Measurements from ENCODE around the gene B3GNT3. TPM values are rescaled to one million over a fixed set of nuclear protein-coding genes. Genes with fewer than 3 reads are reported as not detected.
A peak's percentile ranks its signal among the peaks of the same experiment; 100 is the strongest.

B3GNT3 gene
- total RNA-seq, 1 donor from 2014 or later, result not detected

DNA sequence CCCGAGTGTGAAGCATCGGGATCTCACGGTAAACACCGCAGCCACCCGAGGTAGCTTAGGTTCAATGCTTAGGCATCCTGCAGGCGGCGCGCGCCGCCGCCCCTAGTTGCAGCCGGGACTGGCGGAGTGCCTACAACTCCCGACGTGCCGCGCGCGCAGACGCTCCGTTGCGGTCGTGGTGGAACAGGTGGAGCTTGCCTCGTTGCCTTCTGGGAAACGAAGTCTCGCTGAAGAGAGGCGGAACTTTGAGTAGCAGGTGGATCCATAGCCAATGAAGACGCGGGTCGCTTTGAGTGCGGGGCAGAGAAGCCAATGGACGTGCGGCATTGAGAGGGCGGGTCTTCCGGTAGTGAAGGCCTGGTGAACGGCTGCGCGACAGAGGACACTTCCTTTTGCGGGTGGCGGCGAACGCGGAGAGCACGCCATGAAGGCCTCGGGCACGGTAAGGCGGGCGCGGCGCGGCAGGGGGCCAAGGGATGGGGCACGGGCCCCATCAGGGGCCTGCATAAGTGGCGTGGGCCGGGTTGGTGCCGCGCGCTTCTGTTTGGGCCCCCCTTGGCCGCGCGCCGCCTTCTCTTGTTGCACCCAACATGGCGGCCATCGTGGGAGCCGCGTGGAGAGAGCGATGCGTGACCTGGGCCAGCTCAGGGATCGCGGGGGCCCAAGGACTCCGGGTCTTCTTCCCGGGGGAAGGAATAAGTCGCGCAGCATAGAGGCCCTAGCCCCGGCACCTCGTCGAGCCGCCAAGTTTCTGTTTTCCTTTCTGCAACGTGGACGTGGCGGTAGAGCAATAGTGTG is 64.8 kb downstream of the B3GNT3 start, which contains the start of gene RPL18A:
Gene RPL18A, plus strand, starts transcription at position 378 of the 798 bp plus-strand sequence. Its CDS starts 47 bp downstream, at position 425.
- peak; percentile 99 for DNase-seq (ENCODE audit: low read depth, low spot score)

DNA sequence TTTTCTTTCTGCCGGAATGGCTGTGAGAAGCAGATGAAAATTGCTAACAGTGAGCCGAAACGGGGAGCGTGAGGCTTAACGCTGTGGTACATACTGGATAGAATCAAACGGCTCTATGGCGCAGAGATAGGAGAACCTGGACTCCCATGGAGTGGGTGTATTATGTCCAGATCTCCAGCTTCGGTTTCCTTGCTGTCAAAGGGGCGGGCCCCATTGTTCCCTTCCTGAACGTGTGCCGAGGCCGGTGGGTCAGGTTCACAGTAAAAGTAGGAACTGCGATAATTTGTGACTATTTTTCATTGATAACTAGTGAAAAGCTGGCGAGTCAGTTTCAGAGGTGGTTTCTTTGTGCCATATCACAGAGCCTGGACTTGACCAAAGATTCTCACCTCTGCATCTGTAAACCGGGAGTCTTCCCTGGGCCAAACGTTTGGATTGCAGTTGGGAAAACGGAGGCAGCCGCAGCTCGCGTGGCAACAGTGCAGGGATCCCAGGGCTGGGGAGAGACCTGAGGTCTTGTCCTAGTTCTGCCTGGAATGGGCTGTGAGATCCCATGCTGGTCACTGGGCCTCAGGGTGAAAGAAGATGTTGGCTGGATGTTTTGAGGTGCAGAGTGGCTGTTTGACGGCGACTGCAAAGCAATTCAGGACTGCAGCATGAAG is 65.5 kb downstream of the B3GNT3 start:
- DNase-seq (ENCODE audit: low read depth, low spot score), result no peak

DNA sequence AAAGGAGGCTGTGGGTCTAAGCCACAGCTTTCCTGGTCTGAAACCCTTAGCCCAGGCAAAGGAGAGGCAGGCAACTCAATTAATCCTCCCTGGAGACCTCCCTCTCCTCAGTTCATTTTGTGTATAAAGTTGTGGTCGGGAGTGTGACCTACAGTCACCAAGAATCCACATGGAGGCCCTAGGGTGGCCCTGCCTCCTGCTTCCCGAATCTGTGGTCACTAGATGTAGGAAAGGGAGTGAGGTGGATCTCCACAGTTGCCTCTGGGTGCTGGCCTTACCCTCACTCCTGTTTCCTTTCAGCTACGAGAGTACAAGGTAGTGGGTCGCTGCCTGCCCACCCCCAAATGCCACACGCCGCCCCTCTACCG is 66.0 kb downstream of the B3GNT3 start:
- DNase-seq (ENCODE audit: low read depth, low spot score), result no peak

DNA sequence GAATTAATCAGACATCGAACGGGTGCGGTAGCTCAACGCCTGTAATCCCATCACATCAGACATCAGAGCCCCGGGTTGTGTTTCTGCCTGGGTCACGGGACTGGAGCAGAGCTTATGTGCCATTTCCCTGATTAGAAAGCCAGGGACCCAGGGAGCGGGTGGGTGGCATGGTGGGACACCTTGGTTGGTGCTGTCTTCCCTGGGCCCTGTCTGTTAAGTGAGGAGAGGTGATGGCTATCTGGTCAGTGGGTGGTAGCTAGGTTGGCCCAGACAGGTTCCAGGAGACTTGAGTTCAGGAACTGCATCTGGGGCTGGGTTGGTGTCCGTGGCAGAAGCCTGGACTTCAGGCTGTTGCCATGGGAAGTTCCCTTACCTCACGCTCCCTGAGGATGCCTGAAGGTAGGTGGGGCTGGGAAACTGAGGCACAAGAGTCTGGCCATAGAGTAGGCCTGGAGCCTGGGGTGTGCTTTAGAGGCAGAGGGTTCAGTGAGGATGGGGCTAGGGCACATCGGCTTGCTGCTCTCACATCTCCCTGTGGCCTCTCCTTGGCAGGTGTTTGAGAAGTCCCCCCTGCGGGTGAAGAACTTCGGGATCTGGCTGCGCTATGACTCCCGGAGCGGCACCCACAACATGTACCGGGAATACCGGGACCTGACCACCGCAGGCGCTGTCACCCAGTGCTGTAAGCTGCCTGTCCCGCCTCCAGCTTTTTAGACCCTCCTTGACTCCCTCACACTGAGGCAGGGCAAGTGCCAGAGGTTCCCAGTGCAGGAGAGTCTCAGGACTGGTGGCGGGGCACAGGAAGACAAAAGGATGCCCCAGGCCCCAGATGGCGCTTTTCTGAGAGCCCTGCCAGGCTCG is 66.8 kb downstream of the B3GNT3 start:
- no peak for DNase-seq (ENCODE audit: low read depth, low spot score)

DNA sequence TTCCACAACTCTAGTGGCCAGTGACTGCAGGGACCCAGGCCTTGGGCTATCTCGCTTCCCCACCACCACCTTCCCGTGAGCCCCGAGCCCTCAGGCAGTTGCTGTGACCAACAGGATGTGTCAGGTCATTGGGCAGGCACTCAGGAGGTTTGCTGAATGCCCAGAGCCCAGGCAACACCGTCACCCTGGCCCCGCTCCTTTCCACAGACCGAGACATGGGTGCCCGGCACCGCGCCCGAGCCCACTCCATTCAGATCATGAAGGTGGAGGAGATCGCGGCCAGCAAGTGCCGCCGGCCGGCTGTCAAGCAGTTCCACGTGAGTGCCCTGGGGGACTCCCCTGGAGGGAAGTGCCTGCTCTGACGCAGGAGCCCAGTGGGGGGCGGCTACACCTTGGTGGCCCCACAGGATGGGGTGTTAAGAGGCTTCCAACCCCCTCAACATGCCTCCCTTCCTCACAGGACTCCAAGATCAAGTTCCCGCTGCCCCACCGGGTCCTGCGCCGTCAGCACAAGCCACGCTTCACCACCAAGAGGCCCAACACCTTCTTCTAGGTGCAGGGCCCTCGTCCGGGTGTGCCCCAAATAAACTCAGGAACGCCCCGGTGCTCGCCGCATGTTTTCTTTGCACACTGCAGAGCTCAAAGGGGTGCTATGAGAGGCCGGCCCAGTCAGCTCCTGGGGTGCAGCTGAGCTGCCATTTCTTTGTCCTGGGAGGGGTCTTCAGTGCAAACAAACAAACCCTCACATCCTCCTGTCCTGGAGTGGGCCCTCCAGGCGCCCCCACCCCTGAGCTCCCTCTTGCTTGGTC is 68.0 kb downstream of the B3GNT3 start:
- DNase-seq (ENCODE audit: low read depth, low spot score), result no peak

Other genes starting within 250 kb of the B3GNT3 start
- gene COLGALT1, start 239.5 kb upstream of the B3GNT3 start, total RNA-seq, result 107 and 142 TPM in 2 replicates
- under 0.01 TPM in 1 of 2 replicates, not detected in the other for gene UNC13A, start 106.8 kb upstream of the B3GNT3 start, total RNA-seq
- gene MAP1S, start 75.7 kb upstream of the B3GNT3 start, total RNA-seq, result 40.8 and 52.6 TPM in 2 replicates
- 0.56 and 1.1 TPM in 2 replicates for gene FCHO1, start 43.7 kb upstream of the B3GNT3 start, total RNA-seq
- gene INSL3, start 26.4 kb downstream of the B3GNT3 start, total RNA-seq, result not detected in 2 replicates
- 1.6 and 3.0 TPM in 2 replicates for gene JAK3, start 52.8 kb downstream of the B3GNT3 start, total RNA-seq
- gene RPL18A, start 64.8 kb downstream of the B3GNT3 start, total RNA-seq, result 1,161 and 1,468 TPM in 2 replicates
- not detected in 2 replicates for gene SLC5A5, start 76.8 kb downstream of the B3GNT3 start, total RNA-seq
- gene CCDC124, start 137.9 kb downstream of the B3GNT3 start, total RNA-seq, result 57.0 and 65.4 TPM in 2 replicates
- gene KCNN1, start 172.0 kb downstream of the B3GNT3 start, total RNA-seq, result under 0.01 TPM in 1 of 2 replicates, not detected in the other
- gene ARRDC2, start 213.0 kb downstream of the B3GNT3 start, total RNA-seq, result 10.3 and 15.5 TPM in 2 replicates